GM18868 (cell line): ENCODE results near the gene TAGLN2.
A peak's percentile ranks its signal among the peaks of the same experiment; 100 is the strongest.

ENCODE experiments used
- ATAC-seq: cut with Tn5 transposase; IDR thresholded peaks from one replicate; pipeline ENCODE4 v1.9.1; 2021; ENCODE audit warnings: mild to moderate bottlenecking, moderate library complexity; ENCODE audit not compliant: unreplicated experiment

Gene TAGLN2

GRCh38 chr1:159949981-159950381, 24.7 kb upstream of the TAGLN2 start:
- no peak for ATAC-seq

DNA sequence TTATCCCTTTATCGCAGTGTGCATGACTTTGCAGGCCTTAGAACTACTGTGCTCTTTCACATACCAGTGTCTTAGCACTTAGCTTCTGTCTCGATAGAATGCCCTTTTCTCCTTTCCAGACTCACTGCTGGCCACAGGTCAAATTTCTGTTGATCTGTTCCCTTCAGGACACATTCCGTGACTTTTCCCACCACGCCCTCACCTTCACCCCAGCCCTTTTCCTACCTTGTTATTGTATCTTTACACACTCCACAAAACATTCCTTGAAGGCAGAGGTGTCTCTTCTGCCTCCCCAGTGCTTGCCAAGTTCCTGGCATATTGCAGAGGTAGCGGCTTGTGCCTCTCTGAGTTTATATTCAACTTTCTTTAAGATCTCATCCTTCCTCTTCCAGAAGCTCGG, 23.8 kb upstream of the TAGLN2 start:
- no peak for ATAC-seq

- no peak for ATAC-seq
Observed at GRCh38 chr1:159947942-159948341, 22.6 kb upstream of the TAGLN2 start.

DNA sequence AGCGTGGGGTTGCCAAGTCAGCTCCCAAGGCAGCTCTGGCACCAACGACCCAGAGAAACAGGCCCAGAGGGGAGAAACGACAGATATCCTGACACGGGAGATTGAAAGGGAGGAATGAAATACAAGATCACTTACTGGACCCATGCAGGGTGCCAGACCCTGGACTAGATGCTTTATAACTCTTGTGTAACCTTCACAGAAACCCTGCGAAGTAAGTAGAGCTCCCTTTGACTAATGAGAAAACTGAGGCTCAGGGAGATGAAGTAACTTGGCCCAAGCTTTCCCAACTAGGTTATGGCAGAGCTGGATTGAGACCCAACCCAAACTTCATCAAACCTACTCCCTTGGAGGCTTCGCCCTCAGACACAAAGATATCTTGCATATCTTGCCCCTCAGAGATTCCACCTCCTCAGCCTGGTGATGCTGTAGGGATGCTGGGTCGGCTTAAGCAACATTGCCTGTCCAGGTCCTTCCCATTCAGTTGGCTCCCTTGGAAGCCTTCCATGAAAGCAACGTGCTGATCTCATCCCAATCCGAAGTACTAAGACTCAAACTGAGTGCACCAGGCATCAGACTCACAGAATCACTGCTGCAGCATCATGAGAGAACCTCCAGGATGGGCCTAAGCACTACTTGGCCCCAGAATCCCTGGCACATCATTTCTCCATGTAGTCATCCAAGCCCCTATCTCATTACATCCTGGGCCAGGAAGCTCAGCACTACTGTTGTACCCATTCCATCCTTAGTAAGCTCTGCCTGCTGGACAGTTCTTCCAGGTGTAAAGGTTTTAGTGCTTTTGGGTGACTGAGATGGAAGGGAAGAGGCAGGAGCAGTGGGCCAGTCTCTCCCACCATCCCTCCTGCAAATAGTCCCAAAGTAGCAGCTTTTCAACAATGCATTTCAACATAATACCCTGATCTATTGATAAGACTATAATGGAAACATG, 21.2 kb upstream of the TAGLN2 start:
- ATAC-seq, result no peak

- ATAC-seq, result peak; percentile 74
Observed at GRCh38 chr1:159945483-159946241, 20.4 kb upstream of the TAGLN2 start, which contains the start of gene IGSF9. Gene IGSF9 (minus strand): TSS chr1:159945613. CDS start chr1:159943454, 2,159 bp downstream.

DNA sequence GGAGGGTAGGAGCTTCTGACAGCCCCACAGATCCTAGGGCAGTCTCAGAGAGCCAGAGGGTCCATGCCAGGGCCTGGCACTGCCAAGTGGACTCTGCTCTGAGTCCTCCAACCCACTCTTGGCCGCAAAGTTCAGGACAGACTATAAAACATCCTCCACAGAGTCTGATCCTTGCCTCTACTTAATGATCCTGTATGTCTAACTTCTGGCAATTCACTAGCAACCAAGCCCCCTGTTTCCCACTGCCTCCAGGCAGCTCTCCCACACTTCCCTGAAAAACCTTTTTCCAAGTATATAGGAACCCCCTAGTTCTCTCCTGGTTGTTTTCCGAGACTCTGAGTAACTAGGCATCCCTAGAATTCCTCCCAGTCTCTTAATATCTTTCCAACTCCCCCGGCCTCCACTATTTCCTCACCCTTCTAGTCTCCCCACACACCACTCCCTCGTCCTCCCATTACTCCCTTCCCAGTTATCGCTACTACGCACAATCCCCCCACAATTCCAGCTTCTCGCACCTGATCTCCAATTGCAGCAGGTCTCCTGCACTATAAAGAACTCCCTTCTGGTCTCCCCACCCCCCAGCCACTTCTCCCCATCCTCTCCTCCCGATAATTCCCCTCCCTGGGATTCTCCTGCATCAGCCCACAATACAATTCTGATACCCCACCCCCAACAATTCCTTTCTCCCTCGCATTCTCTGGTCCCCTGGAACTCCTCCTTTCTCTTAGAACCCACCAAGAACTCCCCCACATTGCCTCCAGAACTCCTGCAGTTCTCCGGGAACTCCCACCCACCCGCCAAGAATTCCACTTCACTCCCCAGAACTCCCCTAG, 19.5 kb upstream of the TAGLN2 start:
- ATAC-seq, result no peak

GRCh38 chr1:159943908-159944622, 18.8 kb upstream of the TAGLN2 start:
- no peak for ATAC-seq

DNA sequence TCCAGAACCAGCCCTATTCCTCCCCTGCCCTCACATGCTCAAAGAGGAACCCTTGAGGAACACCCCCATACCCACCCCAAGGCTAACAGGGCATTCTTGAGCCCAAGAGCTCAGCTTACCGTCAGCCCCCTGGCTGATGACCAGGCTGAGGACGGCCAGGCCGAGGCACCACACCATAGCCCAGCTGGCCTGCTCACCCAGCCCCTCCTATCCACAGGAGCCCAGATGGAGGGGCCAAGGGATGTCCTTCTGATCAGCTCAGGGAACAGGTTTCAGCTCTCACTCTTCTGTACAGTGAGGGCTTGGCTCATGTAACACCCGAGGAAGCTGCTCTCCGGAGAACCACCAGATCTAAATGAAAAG, 18.0 kb upstream of the TAGLN2 start:
- no peak for ATAC-seq

DNA sequence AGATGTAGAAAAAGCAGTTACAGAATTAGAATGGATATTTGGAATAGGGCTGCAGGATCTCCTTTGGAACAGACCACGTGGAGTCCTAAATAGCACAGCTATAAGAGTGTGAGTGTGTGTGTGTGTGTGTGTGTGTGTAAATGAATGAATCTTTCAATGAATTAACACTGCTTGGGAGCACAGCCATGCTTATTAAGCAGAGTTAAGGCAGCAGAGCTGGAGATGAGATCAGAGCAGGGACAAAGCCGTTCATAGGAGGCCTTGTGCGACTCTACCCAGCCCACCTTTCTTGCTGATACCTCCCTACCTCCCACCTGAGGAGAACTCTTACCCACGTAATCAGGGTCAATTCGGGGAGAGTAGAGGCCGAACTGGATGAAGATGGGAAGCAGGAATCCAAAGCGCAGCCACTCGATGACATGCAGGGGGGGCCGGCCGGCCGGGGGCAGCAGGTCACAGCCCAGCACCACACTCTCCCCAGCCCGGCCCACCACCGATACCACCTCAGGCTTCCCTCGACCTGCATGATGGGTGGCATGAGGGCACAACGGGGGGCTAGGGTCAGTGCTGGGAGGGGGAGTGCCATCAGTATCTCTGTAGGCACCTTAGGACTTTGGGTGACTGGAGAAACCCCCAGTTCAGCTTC, 17.4 kb upstream of the TAGLN2 start:
- ATAC-seq, result no peak

DNA sequence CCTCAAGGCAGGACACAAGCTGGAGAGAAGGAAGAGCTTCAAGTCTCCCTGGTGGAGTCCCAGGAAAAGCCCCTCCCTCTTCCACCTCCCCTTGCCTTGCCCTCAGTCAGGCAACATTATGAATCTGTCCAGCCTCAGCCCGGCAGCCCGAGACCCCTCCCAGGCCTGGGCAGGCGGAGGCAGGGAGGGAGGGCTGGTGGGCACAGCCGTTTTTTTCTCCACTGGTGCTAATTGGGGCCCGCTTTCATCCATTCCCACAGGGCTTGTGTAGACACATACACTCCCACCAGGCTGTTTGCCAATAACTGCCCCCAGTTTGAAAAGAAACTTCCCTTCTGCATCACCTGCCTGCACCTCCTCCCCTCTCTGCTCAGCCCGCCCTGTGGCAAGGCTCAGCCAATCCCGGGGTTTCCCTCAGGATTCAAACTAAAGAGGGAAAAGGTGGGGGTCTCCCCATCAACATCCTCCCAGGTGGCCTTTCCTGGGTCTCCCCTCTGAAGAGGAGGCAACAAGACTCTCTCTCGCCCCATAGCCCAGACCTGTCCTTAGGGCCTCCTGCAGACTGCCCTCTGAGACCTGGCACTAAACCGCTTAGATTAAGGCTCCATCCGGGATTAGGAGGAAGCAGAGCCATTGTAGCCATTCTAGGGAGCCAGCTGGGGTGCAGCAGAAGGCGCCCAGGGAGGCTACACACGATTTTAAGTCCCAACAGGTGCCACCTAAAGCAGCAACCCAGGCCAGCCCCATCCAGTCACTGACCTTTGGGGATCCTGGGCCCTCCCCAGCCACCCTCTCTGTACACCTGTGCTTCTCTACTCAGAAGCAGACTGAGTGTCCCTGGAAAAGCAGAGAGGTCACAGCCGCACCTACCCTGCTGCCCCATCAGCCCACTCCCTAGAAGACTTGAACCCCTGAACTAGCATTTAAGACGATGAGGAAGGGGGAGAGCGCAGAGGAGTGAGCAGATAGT, 16.6 kb upstream of the TAGLN2 start:
- ATAC-seq, result no peak

- ATAC-seq, result no peak
Observed at GRCh38 chr1:159941141-159941540, 15.8 kb upstream of the TAGLN2 start.

DNA sequence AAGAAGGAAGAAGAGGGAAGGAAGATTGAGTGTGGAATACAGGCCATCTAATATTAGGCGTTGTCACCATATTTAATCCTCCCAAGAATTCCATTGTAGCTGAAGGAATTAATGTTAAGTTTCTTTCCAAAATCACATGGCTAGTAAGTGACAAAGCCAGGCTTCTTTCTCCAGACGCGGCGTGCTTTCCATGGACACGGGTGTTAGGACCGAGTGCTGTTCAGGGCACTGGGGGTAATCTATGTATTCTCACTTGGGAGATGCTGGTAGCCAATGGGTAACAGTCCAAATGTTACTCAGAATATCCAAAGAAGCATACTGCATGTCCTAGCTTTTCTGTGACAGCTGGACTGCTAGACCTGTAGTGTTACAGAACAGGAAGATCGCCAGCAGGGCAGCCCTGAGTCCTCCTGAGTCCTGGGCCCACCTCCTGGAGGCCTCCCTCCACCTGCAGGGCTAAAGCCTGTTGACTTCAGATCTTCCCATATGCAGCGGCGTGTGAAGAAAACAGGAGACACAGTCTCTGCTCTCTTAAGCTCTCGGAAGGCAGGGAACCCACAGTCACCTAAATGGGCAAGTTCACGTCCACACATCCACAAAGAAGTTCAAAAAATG, 14.8 kb upstream of the TAGLN2 start:
- no peak for ATAC-seq

DNA sequence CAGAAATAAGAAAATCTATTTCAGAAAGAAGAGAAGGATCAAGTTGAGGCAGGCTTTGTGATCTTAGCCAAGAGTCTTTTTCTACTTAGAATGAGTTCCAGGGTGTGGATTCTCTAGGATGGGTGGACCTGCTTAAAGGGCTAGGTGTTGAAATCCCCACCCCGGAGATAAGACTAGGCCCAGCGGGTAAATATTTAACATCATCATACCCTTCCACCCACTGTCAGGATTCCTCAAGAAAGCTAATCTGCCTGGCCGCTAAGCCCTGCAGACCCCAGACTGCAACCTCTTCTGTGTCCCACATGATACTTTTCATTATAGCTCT, 14.3 kb upstream of the TAGLN2 start:
- no peak for ATAC-seq

DNA sequence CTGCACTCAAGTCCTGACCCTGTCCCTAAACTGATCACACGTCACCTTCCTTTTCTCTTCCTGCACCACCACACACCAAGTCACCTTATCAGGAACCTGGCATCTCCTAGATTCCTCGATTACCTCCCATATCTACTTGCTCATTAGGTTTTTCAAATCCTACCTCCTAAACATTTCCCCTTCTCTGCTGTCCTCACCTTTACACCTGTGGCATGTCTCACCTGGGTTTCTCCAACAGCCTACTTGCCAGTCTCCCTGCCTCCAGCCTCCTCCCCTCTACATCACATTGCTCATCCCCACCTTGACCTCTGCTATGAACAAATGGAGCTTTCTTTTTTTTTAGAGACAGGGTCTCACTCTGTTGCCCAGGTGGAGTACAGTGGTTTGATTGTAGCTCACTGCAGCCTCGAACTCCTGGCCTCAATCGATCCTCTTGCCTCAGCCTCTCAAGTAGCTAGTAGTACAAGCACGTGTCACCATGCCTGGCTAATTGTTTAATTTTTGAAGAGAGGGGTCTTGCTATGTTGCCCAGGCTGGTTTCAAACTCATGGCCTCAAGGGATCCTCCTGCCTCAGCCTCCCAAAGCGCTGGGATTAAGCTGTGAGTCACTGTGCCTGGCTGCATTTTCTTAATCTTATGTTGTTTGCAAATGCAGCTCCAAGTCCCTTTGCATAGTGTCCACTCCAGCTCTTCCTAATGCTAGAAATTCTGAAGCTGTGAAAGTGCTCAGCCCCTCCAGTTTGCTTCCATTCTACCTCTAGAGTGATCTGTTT, 13.8 kb upstream of the TAGLN2 start:
- ATAC-seq, result no peak

DNA sequence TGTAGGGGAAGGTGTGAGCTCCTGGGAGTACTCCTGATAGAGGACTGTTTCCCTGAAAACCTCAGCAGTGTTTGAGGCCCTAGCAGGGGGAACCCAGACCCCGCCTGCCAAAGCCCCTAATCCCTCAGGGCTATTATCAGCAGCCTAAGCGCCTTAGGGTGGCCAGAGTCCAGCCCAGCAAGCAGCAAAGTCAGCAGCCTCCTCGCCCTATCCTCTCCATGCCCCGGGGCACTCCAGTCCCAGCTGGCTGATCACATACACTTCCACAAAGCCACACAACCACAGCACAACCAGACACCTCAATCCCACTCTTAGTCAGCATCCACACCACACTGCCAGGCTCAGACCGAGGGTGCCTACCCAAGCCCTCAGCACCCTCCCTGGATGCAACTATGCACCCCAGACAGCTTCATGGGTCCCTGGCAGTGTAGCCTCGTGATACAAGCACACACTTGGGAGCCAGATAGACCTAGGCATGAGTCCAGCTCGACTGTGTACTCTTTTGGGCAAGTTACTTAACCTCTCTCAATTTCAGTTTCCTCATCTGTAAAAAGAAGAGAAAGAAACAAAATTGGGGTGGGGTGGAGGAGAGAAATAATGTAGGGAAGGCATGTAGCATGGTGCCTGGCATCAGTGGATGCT, 13.0 kb upstream of the TAGLN2 start:
- no peak for ATAC-seq

GRCh38 chr1:159937054-159937750, 11.9 kb upstream of the TAGLN2 start:
- no peak for ATAC-seq
